HG03280 (cell line): ENCODE results near the gene SMIM34.
"Not testable (repeated sequence)": the region's sequence is repeated elsewhere in the genome, so short reads cannot be mapped to it uniquely, and the experiment has no call there.

Experiments used
- ATAC-seq: cut with Tn5 transposase; IDR thresholded peaks from one replicate; pipeline ENCODE4 v1.9.1; 2021; ENCODE audit warnings: mild to moderate bottlenecking, moderate library complexity; ENCODE audit not compliant: unreplicated experiment

SMIM34 gene

DNA sequence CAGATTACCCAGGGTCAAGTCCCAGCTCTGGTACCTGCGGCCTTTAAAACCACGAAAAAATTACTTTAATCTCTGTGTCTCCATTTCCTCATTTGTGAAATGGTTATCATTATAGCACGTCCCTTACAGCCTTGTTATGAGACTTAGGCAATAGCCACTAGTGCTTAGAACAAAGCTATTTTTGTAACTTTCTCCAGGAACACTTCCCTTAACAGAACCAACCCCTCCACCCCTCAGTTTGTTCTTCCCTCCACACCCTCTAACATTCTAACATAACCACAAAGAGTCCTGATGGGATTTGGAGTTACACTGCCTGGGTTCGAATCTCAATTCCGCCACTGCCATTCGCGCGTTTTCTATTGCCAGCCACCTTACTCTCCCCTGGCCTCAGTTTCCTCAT lies 49.3 kb downstream of the SMIM34 start:
- ATAC-seq: not testable (repeated sequence)

DNA sequence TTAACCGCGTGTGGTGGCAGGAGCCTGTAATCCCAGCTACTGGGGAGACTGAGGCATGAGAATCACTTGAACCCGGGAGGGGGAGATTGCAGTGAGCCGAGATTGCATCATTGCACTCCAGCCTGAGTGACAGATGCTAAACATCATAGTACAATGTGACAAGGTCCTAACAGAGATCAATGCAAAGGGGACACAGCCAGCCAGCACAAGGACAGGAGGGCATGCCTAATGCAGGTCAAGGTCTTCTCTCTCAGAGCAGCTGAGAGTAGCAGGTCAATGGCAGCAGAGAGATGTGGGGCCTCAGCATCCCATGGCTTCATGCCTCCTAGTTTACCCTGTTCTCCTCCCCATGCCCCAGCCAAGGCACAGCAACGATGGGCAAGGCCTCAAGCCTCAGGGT lies 51.4 kb downstream of the SMIM34 start:
- ATAC-seq: no peak

DNA sequence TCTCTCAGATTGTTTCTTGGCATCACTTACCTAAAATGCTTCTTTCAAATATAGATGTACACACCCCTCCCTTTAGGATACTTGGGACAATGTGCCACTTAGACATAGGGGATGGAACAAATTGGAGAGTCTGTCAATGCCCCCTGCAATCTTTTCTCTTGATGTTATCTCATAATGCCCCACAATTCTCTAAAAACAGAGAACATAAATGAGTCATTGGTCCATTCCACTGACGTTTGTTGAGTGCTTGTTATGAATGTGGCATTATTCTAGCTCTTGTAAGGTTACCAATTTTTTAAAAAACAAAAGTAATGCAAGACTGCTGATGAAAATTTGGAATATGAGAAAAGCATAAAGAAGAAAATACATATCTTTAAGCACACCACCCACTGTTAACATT lies 54.0 kb downstream of the SMIM34 start:
- ATAC-seq: no peak
